Ovary (tissue), 3 donors: ENCODE measurements around the gene LRCH1.

Experiments used
- CTCF ChIP-seq, 3 donors: fragments of 450-650 bp in 2 of 3; fragments of 200-600 bp in 1 of 3; IDR thresholded peaks; one replicate each; pipeline versions ENCODE4 v1.5.1 to v1.8.0; 2016 to 2022; ENCODE audit warnings: antibody characterized with exemption in 3 of 3, mild to moderate bottlenecking in 1 of 3
- EP300 ChIP-seq: sonication (generic); formaldehyde crosslinking; IDR thresholded peaks from one replicate; pipeline ENCODE4 v1.6.1; 2017; ENCODE audit warnings: antibody characterized with exemption
- donor health status: DM: no; HTN: no; CAD: no.

- TF ChIP-seq CTCF (IDR thresholded peaks at IDR 0.05) (no peak), EP300 (no peak)
Observed at GRCh38 chr13:46598820-46599180, 45.8 kb downstream of the LRCH1 start.
